ENCODE measurements around the gene AFTPH.

AFTPH gene

GRCh38 chr2:64523666-64524603 is at the start of gene AFTPH:
Gene AFTPH, plus strand, starts transcription at chr2:64524328. Its CDS starts 27,147 bp downstream, at chr2:64551475.
- TF ChIP-seq Cebpa-rat (IDR thresholded peaks at IDR 0.05): no peak
- Histone ChIP-seq H3K27ac (peak within 1 kb of the TSS; percentile 88), H3K4me2 (peak within 1 kb of the TSS; percentile 95), H3K4me3 (peak within 1 kb of the TSS; percentile 95), H3K4me1 (peaks cover 19% of the 10 kb centered on the region), H3K27me3 (no peaks in the 10 kb centered on the region), H3K36me3 (no peaks in the 10 kb centered on the region), H3K9ac (peak within 1 kb of the TSS; percentile 89), H3K9me3 (no peaks in the 10 kb centered on the region), H4K20me1 (peaks cover 46% of the 10 kb centered on the region)

DNA sequence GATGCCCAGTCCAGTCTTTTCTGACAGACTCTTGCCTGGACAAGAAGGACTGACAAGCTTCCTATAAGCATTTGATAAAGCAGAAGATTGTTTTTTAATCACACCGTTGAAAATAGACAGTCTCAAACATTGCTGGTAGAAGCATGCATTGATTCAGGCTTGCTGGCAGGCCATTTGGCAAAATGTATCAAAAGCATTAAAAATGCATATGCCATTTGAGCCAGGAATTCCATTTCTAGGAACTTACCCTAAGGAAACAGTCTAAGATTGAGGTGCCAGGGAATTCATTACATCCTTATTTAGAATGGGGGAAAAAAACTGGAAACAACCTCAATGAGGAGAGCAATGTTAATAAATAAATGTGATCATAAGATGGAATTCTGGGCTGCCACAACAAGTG is 49.5 kb upstream of the AFTPH start:
- Histone ChIP-seq H3K27ac (no peak overlapping the region), H3K27me3 (no peaks in the 10 kb centered on the region), H3K4me3 (no peak overlapping the region), H3K9me3 (no peaks in the 10 kb centered on the region), H3K9ac (peak overlapping the region; percentile 27; the same call in 1 of the 2 replicates), H4K20me1 (no peaks in the 10 kb centered on the region), H3K4me2 (peak overlapping the region; percentile 52), H3K4me1 (peaks cover 18% of the 10 kb centered on the region), H3K36me3 (no peaks in the 10 kb centered on the region)
- TF ChIP-seq Cebpa-rat (IDR thresholded peaks at IDR 0.05): no peak

- H3K9ac ChIP-seq: no peak overlapping the region
- H3K9me3 ChIP-seq: no peaks in the 10 kb centered on the region
- H3K4me2 ChIP-seq: no peak overlapping the region
- peaks cover 18% of the 10 kb centered on the region for H3K4me1 ChIP-seq
- H3K36me3 ChIP-seq: no peaks in the 10 kb centered on the region
- H3K27ac ChIP-seq: no peak overlapping the region
- no peak overlapping the region for H3K4me3 ChIP-seq
- no peaks in the 10 kb centered on the region for H3K27me3 ChIP-seq
- H4K20me1 ChIP-seq: no peaks in the 10 kb centered on the region
- no peak for TF ChIP-seq Cebpa-rat (IDR thresholded peaks at IDR 0.05)
Measured at GRCh38 chr2:64477037-64477436, 47.1 kb upstream of the AFTPH start.

DNA sequence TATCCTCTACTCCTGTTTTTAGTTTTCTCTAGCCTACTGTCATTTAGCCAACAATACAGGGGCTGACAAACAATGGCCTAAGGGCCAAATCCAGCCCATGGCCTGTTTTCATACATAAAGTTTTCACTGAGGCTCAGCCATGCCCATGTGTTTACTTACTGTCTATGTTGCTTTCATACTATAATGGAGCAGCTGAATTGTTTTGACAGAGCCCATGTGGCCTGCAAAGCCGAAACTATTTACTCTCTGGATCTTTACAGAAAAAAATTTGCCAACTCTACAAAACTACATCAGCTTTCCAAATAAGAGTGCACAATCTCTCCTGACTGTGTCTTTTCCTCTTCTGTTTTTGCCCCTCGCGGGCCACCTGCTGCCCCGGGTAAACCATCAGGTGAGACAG is 46.1 kb upstream of the AFTPH start:
- H3K4me1 ChIP-seq: peaks cover 18% of the 10 kb centered on the region
- no peak overlapping the region for H3K4me2 ChIP-seq
- no peak overlapping the region for H3K4me3 ChIP-seq
- H3K27ac ChIP-seq: no peak overlapping the region
- H3K27me3 ChIP-seq: no peaks in the 10 kb centered on the region
- no peaks in the 10 kb centered on the region for H4K20me1 ChIP-seq
- no peak for TF ChIP-seq Cebpa-rat (IDR thresholded peaks at IDR 0.05)
- no peak overlapping the region for H3K9ac ChIP-seq
- H3K36me3 ChIP-seq: no peaks in the 10 kb centered on the region
- H3K9me3 ChIP-seq: no peaks in the 10 kb centered on the region

GRCh38 chr2:64478502-64479230 is 45.5 kb upstream of the AFTPH start:
- Histone ChIP-seq H3K9ac (no peak overlapping the region), H3K9me3 (no peaks in the 10 kb centered on the region), H3K36me3 (no peaks in the 10 kb centered on the region), H3K27me3 (no peaks in the 10 kb centered on the region), H3K4me3 (no peak overlapping the region), H4K20me1 (no peaks in the 10 kb centered on the region), H3K4me1 (peaks cover 17% of the 10 kb centered on the region), H3K4me2 (no peak overlapping the region), H3K27ac (no peak overlapping the region)
- TF ChIP-seq Cebpa-rat (IDR thresholded peaks at IDR 0.05): no peak

- no peaks in the 10 kb centered on the region for H4K20me1 ChIP-seq
- no peaks in the 10 kb centered on the region for H3K36me3 ChIP-seq
- H3K4me1 ChIP-seq: peaks cover 9% of the 10 kb centered on the region
- H3K27me3 ChIP-seq: no peaks in the 10 kb centered on the region
- H3K4me3 ChIP-seq: no peak overlapping the region
- no peak overlapping the region for H3K4me2 ChIP-seq
- no peaks in the 10 kb centered on the region for H3K9me3 ChIP-seq
- H3K27ac ChIP-seq: no peak overlapping the region
- no peak overlapping the region for H3K9ac ChIP-seq
- TF ChIP-seq Cebpa-rat (IDR thresholded peaks at IDR 0.05): no peak
Measured at GRCh38 chr2:64479259-64480117, 44.6 kb upstream of the AFTPH start.

DNA sequence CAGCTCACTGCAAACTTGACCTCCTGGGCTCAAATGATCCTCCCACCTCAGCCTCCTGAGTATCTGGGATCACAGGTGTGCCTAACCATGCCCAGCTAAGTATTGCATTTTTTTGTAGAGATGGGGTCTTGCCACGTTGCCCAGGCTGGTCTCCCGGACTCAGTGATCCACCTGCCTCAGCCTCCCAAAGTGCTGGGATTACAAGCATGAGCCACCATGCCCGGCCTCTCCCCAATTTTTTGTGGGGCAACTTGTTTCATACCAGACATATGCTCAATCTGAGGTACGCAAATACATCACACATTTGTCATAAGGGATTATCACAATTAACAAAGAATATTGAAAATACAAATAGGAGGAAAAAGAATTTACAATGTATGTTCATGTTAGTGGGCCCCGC is 42.5 kb upstream of the AFTPH start:
- Histone ChIP-seq H3K9me3 (no peaks in the 10 kb centered on the region), H3K36me3 (no peaks in the 10 kb centered on the region), H3K4me1 (peaks cover 9% of the 10 kb centered on the region), H3K9ac (no peak overlapping the region), H4K20me1 (no peaks in the 10 kb centered on the region), H3K4me3 (no peak overlapping the region), H3K27ac (no peak overlapping the region), H3K27me3 (peaks cover 19% of the 10 kb centered on the region), H3K4me2 (no peak overlapping the region)
- TF ChIP-seq Cebpa-rat (IDR thresholded peaks at IDR 0.05): no peak

GRCh38 chr2:64482243-64482642 is 41.9 kb upstream of the AFTPH start:
- Histone ChIP-seq H3K4me3 (no peak overlapping the region), H3K9me3 (no peaks in the 10 kb centered on the region), H3K4me2 (no peak overlapping the region), H3K27ac (no peak overlapping the region), H3K9ac (no peak overlapping the region), H4K20me1 (no peaks in the 10 kb centered on the region), H3K36me3 (no peaks in the 10 kb centered on the region), H3K4me1 (peaks cover 11% of the 10 kb centered on the region), H3K27me3 (peaks cover 25% of the 10 kb centered on the region)
- TF ChIP-seq Cebpa-rat (IDR thresholded peaks at IDR 0.05): no peak

GRCh38 chr2:64482765-64483504 is 41.2 kb upstream of the AFTPH start:
- Histone ChIP-seq H3K27me3 (peaks cover 27% of the 10 kb centered on the region), H3K36me3 (no peaks in the 10 kb centered on the region), H3K4me2 (no peak overlapping the region), H3K4me1 (peaks cover 18% of the 10 kb centered on the region), H3K27ac (no peak overlapping the region), H4K20me1 (no peaks in the 10 kb centered on the region), H3K9me3 (no peaks in the 10 kb centered on the region), H3K9ac (no peak overlapping the region), H3K4me3 (no peak overlapping the region)
- TF ChIP-seq Cebpa-rat (IDR thresholded peaks at IDR 0.05): no peak

Data from BLaER1 (cell line).